ENCODE measurements around the gene CYLD.

CYLD gene

DNA sequence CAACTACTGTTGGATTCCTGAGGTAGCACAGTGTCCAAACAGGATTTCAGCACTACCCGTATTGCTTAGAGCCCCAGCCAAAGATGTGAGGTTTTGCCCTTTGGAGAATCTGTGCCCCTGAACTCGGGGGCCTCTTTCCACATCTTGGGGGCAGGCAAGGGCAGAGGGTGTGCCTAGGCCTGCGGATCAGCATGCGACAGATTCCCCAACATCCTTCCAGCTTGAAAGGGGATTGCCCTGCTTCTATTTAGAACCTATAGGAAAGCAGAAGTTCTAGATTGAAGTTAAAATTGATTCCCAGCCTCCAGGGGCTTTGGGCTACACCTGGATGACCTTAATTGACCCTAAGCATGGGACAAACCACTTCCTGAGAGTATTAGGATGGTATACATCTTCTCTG is 28.9 kb upstream of the CYLD start:
- Histone ChIP-seq H3K4me3 (ENCODE audit: low read depth in 1 of 2, low read length in 2 of 2) (no peak overlapping the region), H3K9me3 (ENCODE audit: control insufficient read depth in 1 of 2, low read length in 2 of 2) (no peaks in the 10 kb centered on the region), H3K27me3 (ENCODE audit: low read depth, low read length) (no peaks in the 10 kb centered on the region), H3K4me1 (ENCODE audit: control insufficient read depth in 1 of 2, insufficient read depth in 2 of 2, low read length in 2 of 2) (no peaks in the 10 kb centered on the region), H3K27ac (ENCODE audit: low read length) (no peak overlapping the region), H3K36me3 (ENCODE audit: control insufficient read depth in 1 of 2, insufficient read depth in 2 of 2, low read length in 2 of 2) (no peaks in the 10 kb centered on the region)

DNA sequence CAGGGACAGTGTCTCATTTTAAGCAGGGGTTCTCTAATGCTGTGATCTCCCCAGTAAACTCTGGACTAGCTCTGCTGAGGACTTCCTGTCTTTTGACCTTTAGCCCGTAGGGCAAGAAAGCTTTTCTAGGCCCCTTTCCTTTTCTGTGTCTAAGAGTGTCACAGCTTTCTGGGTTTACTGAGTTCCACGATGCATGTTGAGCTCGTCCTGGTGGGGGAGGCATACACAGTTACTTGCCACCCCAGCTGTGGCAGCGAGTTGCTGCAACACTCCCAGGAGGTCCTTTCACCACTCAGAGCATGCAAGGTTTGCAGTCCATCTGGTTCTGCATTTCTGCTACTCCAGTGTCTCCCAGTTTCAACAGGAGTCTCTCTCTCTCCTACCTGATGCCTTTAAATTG is 24.8 kb upstream of the CYLD start:
- Histone ChIP-seq H3K36me3 (ENCODE audit: control insufficient read depth in 1 of 2, insufficient read depth in 2 of 2, low read length in 2 of 2) (no peaks in the 10 kb centered on the region), H3K27ac (ENCODE audit: low read length) (no peak overlapping the region), H3K9me3 (ENCODE audit: control insufficient read depth in 1 of 2, low read length in 2 of 2) (no peaks in the 10 kb centered on the region), H3K4me3 (ENCODE audit: low read depth in 1 of 2, low read length in 2 of 2) (no peak overlapping the region), H3K27me3 (ENCODE audit: low read depth, low read length) (no peaks in the 10 kb centered on the region), H3K4me1 (ENCODE audit: control insufficient read depth in 1 of 2, insufficient read depth in 2 of 2, low read length in 2 of 2) (no peaks in the 10 kb centered on the region)

DNA sequence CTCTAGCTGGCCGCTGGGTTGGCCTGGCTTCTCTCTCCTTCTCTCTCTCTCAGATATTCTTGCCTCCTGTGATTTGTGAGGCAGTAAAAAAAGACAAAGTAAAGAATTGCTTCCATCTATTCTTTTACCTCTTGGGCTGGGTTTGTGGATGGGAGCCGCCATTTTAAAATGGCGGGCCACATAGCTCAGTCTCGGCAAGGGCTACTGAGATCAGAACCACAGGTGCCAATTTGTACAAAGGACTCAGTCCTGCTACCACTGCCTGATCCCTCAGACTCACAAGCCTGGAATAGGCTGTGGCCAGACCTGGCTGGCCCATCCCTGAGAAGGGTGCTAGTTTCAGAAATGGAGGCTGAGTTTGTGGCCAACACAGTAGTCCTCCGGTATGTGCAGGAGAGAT is 24.4 kb upstream of the CYLD start:
- no peaks in the 10 kb centered on the region for H3K27me3 ChIP-seq (ENCODE audit: low read depth, low read length)
- H3K4me1 ChIP-seq (ENCODE audit: control insufficient read depth in 1 of 2, insufficient read depth in 2 of 2, low read length in 2 of 2), result no peaks in the 10 kb centered on the region
- H3K4me3 ChIP-seq (ENCODE audit: low read depth in 1 of 2, low read length in 2 of 2), result no peak overlapping the region
- no peaks in the 10 kb centered on the region for H3K36me3 ChIP-seq (ENCODE audit: control insufficient read depth in 1 of 2, insufficient read depth in 2 of 2, low read length in 2 of 2)
- no peaks in the 10 kb centered on the region for H3K9me3 ChIP-seq (ENCODE audit: control insufficient read depth in 1 of 2, low read length in 2 of 2)
- H3K27ac ChIP-seq (ENCODE audit: low read length), result no peak overlapping the region

DNA sequence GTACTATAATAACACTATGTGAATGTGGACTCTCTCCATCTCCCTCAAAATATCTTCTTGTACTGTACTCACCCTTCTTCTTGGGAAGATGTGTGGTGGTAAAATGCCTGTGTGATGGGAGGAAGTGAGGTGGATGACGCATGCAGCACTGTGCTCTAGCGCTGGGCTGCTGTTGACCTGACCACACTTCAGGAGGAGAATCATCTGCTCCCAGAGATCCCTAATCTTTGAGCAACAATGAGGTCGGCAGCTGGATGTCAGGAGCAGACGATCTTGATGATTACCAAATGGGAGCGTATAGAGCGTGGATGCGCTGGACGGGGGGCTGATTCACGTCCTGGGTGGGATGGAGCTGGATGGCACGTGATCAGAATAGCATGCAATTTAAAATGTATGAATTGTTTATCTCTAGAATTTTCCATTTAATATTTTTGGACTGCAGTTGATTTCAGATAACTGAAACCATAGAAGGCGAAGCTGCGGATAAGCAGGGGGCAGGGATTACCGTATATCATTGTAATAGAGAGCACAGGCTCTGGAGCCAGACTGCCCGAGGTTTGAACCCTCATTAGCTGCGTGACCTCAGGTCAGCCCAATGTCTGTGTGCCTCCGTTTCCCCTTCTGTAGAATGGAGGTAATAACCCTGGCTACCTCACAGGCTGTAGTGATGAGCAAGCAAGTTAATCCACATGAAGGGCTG is 23.7 kb upstream of the CYLD start:
- peak overlapping the region; percentile 13 to 19 for H3K4me3 ChIP-seq (ENCODE audit: low read depth in 1 of 2, low read length in 2 of 2)
- H3K27ac ChIP-seq (ENCODE audit: low read length), result no peak overlapping the region
- H3K9me3 ChIP-seq (ENCODE audit: control insufficient read depth in 1 of 2, low read length in 2 of 2), result no peaks in the 10 kb centered on the region

DNA sequence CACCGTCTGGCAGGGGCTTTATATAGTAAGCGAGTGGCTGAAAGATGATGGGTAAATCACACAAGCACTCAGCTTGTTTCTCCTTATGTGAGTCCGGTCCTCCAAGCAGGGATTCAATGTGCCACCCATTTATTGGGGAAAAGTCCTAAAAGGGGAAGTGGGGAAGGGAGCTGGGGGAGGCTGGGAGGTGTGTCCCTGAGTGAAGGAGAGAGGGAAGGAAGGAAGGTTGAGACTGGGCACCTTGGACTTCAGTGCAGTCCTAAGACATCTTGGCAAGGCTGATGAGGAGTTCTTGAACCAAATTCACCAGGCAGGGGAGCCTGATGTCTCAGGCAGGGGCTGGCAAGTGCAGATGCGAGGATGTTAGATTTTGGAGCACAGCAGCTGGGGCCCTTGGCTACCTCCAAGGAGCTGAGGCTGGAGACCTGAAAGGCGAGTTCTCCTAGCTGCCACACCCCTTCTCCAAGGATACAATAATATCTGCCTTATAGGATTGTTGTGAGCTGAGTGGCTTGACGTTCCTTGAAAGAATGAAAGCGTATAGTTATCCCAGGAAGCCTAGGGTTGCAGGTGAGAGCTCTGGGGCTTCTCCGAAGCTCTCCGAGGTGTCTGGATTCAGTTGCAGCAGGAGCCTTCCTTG is 23.0 kb upstream of the CYLD start:
- Histone ChIP-seq H3K9me3 (ENCODE audit: control insufficient read depth in 1 of 2, low read length in 2 of 2) (no peaks in the 10 kb centered on the region), H3K27ac (ENCODE audit: low read length) (no peak overlapping the region), H3K27me3 (ENCODE audit: low read depth, low read length) (no peaks in the 10 kb centered on the region), H3K4me1 (ENCODE audit: control insufficient read depth in 1 of 2, insufficient read depth in 2 of 2, low read length in 2 of 2) (no peaks in the 10 kb centered on the region), H3K36me3 (ENCODE audit: control insufficient read depth in 1 of 2, insufficient read depth in 2 of 2, low read length in 2 of 2) (no peaks in the 10 kb centered on the region), H3K4me3 (ENCODE audit: low read depth in 1 of 2, low read length in 2 of 2) (peak overlapping the region in 1 of 2 donors; percentile 13)

More for the DNA sequence above, 23.7 kb upstream of the CYLD start:
- Histone ChIP-seq H3K27me3 (ENCODE audit: low read depth, low read length) (no peaks in the 10 kb centered on the region), H3K36me3 (ENCODE audit: control insufficient read depth in 1 of 2, insufficient read depth in 2 of 2, low read length in 2 of 2) (no peaks in the 10 kb centered on the region), H3K4me1 (ENCODE audit: control insufficient read depth in 1 of 2, insufficient read depth in 2 of 2, low read length in 2 of 2) (no peaks in the 10 kb centered on the region)

DNA sequence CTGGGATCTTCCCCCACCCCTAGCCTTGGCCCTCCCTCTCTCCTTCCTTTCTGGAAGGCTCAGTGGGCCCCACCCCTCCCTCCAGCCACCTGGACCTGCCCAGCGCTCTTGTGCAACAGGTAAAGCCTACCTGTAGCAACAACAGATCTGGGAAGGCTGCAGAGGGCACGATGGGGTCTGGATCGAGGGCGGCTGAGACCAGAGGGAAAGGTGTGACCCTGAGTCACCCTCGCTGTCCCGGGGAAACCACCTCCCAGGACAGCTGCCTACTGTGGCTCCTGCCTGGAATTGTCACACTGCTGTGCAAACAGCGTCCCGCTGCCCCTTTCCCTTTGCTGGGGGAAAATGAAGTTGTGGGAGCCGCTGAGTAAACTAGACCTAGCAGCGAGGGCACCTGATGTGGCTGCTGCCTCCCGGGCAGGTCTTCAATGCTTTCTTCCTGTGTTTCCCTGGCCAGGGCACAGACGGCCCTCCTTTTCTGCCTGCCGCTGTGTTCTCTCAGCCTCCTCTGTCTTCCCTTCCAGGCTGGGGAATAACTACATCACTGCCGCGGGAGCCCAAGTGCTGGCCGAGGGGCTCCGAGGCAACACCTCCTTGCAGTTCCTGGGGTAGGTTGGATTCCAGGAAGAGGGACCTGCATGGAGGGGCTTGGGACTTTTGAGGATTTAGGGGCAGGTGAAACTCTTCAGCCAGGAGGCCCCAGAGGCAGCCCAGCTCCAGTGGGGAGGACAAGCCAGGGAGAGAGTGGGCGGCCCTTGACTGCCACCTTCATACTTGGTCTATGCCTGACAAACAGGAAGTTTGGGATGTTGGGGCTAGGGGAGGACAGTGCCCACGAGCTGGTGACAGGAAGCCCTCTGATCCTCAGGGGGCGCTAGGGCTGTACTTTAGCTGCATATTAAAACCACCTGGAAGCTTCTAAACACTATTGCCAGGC is 22.2 kb upstream of the CYLD start:
- no peaks in the 10 kb centered on the region for H3K9me3 ChIP-seq (ENCODE audit: control insufficient read depth in 1 of 2, low read length in 2 of 2)
- H3K36me3 ChIP-seq (ENCODE audit: control insufficient read depth in 1 of 2, insufficient read depth in 2 of 2, low read length in 2 of 2), result no peaks in the 10 kb centered on the region
- H3K27ac ChIP-seq (ENCODE audit: low read length), result no peak overlapping the region
- H3K4me3 ChIP-seq (ENCODE audit: low read depth in 1 of 2, low read length in 2 of 2), result no peak overlapping the region
- H3K27me3 ChIP-seq (ENCODE audit: low read depth, low read length), result no peaks in the 10 kb centered on the region
- H3K4me1 ChIP-seq (ENCODE audit: control insufficient read depth in 1 of 2, insufficient read depth in 2 of 2, low read length in 2 of 2), result no peaks in the 10 kb centered on the region

DNA sequence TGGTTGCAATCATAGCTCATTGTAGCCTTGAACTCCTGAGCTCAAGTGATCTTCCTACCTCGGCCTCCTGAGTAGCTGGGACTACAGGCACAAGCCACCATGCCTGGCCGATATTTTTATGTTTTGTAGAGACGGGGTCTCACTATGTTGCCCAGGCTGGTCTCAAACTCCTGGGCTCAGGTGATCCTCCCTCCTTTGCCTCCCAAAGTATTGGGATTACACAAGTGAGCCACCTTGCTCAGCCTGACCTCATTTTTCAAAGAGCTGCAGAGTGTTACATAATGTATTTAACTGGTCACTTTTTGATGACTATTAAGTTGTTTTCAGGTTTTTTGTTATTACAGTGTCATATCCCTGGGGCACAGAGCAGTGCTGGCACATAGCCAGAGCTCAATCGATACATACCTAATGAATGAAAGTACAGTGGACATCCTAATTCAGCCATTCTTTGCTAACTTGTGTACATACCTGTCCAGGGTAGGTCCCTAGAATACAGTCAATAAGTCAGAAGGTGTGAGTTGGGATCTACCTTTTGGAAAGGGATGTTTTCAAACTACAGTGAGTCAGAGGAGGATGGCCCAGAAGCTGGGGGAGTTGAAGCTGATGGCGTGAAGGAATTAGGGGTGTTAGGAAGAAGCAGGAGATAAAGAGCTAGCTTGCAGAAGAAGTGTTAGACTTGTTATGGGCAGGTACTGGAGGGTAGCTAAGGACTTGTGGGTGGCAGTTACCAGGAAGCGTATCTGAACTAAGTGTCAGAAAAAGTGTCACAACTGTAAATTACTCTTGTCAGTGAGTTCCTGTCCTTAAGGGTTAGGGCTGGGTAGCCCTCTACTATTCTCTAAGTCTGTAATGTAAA is 20.1 kb upstream of the CYLD start:
- H3K4me1 ChIP-seq (ENCODE audit: control insufficient read depth in 1 of 2, insufficient read depth in 2 of 2, low read length in 2 of 2), result no peaks in the 10 kb centered on the region
- H3K27ac ChIP-seq (ENCODE audit: low read length), result no peak overlapping the region
- no peaks in the 10 kb centered on the region for H3K36me3 ChIP-seq (ENCODE audit: control insufficient read depth in 1 of 2, insufficient read depth in 2 of 2, low read length in 2 of 2)
- H3K4me3 ChIP-seq (ENCODE audit: low read depth in 1 of 2, low read length in 2 of 2), result no peak overlapping the region
- H3K27me3 ChIP-seq (ENCODE audit: low read depth, low read length), result no peaks in the 10 kb centered on the region
- no peaks in the 10 kb centered on the region for H3K9me3 ChIP-seq (ENCODE audit: control insufficient read depth in 1 of 2, low read length in 2 of 2)

DNA sequence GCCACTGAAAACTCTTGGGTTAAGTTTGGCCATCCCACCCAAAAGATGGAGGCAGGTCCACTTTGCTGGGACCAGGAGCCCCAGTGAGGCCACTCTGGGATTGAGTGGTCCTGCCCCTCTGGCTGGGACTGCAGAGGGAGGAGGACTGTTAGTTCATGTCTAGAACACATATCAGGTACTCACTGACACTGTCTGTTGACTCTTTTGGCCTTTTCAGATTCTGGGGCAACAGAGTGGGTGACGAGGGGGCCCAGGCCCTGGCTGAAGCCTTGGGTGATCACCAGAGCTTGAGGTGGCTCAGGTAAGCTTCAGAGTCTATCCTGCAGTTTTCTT is 19.5 kb upstream of the CYLD start:
- Histone ChIP-seq H3K27ac (ENCODE audit: low read length) (no peak overlapping the region), H3K27me3 (ENCODE audit: low read depth, low read length) (no peaks in the 10 kb centered on the region), H3K4me1 (ENCODE audit: control insufficient read depth in 1 of 2, insufficient read depth in 2 of 2, low read length in 2 of 2) (no peaks in the 10 kb centered on the region), H3K9me3 (ENCODE audit: control insufficient read depth in 1 of 2, low read length in 2 of 2) (no peaks in the 10 kb centered on the region), H3K4me3 (ENCODE audit: low read depth in 1 of 2, low read length in 2 of 2) (no peak overlapping the region), H3K36me3 (ENCODE audit: control insufficient read depth in 1 of 2, insufficient read depth in 2 of 2, low read length in 2 of 2) (no peaks in the 10 kb centered on the region)

DNA sequence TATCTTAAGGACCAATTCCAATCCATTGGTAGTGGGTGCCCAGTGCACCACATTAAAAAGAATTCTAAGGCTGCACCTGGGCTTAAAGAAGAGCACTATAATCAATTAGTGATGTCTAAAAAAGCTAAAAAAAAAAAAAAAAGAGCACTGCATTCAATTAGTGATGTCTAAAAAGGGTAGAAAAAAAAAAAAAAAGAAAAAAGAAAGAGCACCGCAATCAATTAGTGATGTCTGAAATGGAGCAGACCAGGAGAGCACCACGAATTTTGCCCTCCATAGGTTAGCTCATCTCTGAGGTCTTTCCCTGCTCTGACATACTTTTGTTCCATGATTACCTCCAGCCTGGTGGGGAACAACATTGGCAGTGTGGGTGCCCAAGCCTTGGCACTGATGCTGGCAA is 18.9 kb upstream of the CYLD start:
- no peak overlapping the region for H3K27ac ChIP-seq (ENCODE audit: low read length)
- no peaks in the 10 kb centered on the region for H3K36me3 ChIP-seq (ENCODE audit: control insufficient read depth in 1 of 2, insufficient read depth in 2 of 2, low read length in 2 of 2)
- H3K9me3 ChIP-seq (ENCODE audit: control insufficient read depth in 1 of 2, low read length in 2 of 2), result no peaks in the 10 kb centered on the region
- H3K4me1 ChIP-seq (ENCODE audit: control insufficient read depth in 1 of 2, insufficient read depth in 2 of 2, low read length in 2 of 2), result no peaks in the 10 kb centered on the region
- no peak overlapping the region for H3K4me3 ChIP-seq (ENCODE audit: low read depth in 1 of 2, low read length in 2 of 2)
- no peaks in the 10 kb centered on the region for H3K27me3 ChIP-seq (ENCODE audit: low read depth, low read length)

DNA sequence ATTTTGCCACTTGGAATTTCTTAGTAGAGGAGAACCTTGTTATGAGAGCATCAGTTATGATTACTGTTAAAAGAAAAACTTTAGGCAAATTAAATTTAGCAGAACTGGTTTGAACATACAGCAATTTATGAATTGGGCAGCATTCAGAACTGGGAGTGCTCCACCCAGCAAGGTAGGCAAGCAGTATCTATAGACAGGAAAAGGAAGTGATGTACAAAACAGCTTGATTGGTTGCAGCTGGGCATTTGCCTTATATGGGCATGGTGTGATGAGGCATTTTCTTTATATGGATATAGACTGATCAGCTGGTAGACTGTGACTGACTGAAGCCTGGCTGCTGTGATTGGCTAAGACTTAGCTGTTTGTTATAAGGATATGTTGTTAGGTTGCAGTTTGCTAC is 17.6 kb upstream of the CYLD start:
- H3K27ac ChIP-seq (ENCODE audit: low read length), result no peak overlapping the region
- H3K4me1 ChIP-seq (ENCODE audit: control insufficient read depth in 1 of 2, insufficient read depth in 2 of 2, low read length in 2 of 2), result no peaks in the 10 kb centered on the region
- H3K9me3 ChIP-seq (ENCODE audit: control insufficient read depth in 1 of 2, low read length in 2 of 2), result no peaks in the 10 kb centered on the region
- no peaks in the 10 kb centered on the region for H3K36me3 ChIP-seq (ENCODE audit: control insufficient read depth in 1 of 2, insufficient read depth in 2 of 2, low read length in 2 of 2)
- no peak overlapping the region for H3K4me3 ChIP-seq (ENCODE audit: low read depth in 1 of 2, low read length in 2 of 2)
- no peaks in the 10 kb centered on the region for H3K27me3 ChIP-seq (ENCODE audit: low read depth, low read length)
